ENCODE measurements around the gene VEGFB. TPM values are rescaled to one million over a fixed set of nuclear protein-coding genes. Genes with fewer than 3 reads are reported as not detected.

VEGFB gene
- total and polyA plus RNA-seq, 2 of the 8 experiments (the other 6 are each of a cell fraction or from before 2014, with no cell fraction given) = 9.3 to 49.6 TPM

GRCh38 chr11:64252003-64252872 lies 17.9 kb downstream of the VEGFB start (continued):
- TF ChIP-seq TBP (IDR thresholded peaks at IDR 0.05; ENCODE audit: low read depth, low read length) = 0 out of 2 replicates have a peak, but pooled peaks have one; percentile 9
- TF ChIP-seq TAF7 (optimal IDR thresholded peaks at IDR 0.05; ENCODE audit: borderline replicate concordance, low read depth, low read length) = peak; percentile 62
- 0 out of 2 replicates have a peak, but pooled peaks have one; percentile 12 for TF ChIP-seq PHF8 (conservative IDR thresholded peaks at IDR 0.05; ENCODE audit: low read depth, low read length)

Data from H1 (cell line).